ENCODE data around the gene SLC26A6. TPM values are rescaled to one million over a fixed set of nuclear protein-coding genes. Genes with fewer than 3 reads are reported as not detected.

Gene SLC26A6
- total and polyA plus RNA-seq, 7 experiments from 2014 or later, result 3.5 to 37.6 (median 21.0) TPM

DNA sequence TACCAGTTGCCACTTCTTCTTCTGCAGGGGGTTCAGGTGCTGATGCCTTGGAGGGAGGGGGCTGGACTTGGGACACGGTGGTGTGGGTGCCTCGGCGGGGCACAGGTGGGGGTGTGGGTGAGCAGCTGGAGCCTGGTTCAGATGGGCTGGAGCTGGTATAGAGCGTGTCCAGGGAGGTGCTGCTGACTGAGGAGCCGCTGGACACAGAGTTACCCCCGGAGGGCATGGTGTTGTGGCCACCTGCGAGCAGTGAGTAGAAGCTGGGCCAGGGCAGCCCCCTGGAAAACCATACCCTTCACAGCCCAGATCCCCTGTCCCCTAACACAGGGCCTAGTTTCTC is 46.2 kb upstream of the SLC26A6 start:
- Histone ChIP-seq H3K36me3 (ENCODE audit: control insufficient read depth in 2 of 3, insufficient read depth in 3 of 3, low read length in 3 of 3) (peaks cover 7 to 53% (median 10%) of the 10 kb centered on the region in 3 experiments), H3K4me1 (ENCODE audit: control insufficient read depth in 2 of 2, insufficient read depth in 2 of 2, low read length in 2 of 2) (peaks cover 8 to 18% of the 10 kb centered on the region in 2 donors), H3K27ac (ENCODE audit: low read depth, low read length) (no peak overlapping the region), H3K4me3 (ENCODE audit: low read length) (no peak overlapping the region), H3K9me3 (ENCODE audit: control insufficient read depth in 2 of 3, low read length in 3 of 3) (no peaks in the 10 kb centered on the region), H3K27me3 (ENCODE audit: control insufficient read depth in 2 of 2, insufficient read depth in 2 of 2, low read length in 2 of 2) (no peaks in the 10 kb centered on the region)
- ChIA-PET POLR2A (no interaction called here), CTCF (no interaction called here)
- Mint-ChIP-seq H3K4me3 (no peak overlapping the region), H3K9me3 (no peaks in the 10 kb centered on the region), H3K4me1 (peaks cover 33 to 49% (median 43%) of the 10 kb centered on the region in 7 donors), H3K27me3 (no peaks in the 10 kb centered on the region), H3K36me3 (peaks cover 8 to 21% (median 14%) of the 10 kb centered on the region in 5 donors), H3K27ac (peak overlapping the region in 1 of 9 donors; percentile 36)
- DNase-seq (no peak), ATAC-seq (no peak)
- intact Hi-C loops (cut with micrococcal nuclease), result loop anchor here (10.0 kb wide), 3 partner anchors 213 to 793 kb away; partner anchors contain the start of genes DAG1 (in 1 of the 2), QRICH1 (in 1 of the 2) and SLC25A20 (in 1 of the 2)

GRCh38 chr3:48680811-48681540 is 45.7 kb upstream of the SLC26A6 start:
- Mint-ChIP-seq H3K27ac (peak overlapping the region in 5 of 9 donors; percentile 22 to 67 (median 31)), H3K4me3 (no peak overlapping the region), H3K36me3 (peaks cover 8 to 21% (median 16%) of the 10 kb centered on the region in 5 donors), H3K27me3 (no peaks in the 10 kb centered on the region), H3K9me3 (no peaks in the 10 kb centered on the region), H3K4me1 (peaks cover 30 to 45% (median 39%) of the 10 kb centered on the region in 7 donors)
- ATAC-seq, result no peak
- Histone ChIP-seq H3K27ac (ENCODE audit: low read depth, low read length) (no peak overlapping the region), H3K27me3 (ENCODE audit: control insufficient read depth in 2 of 2, insufficient read depth in 2 of 2, low read length in 2 of 2) (no peaks in the 10 kb centered on the region), H3K4me3 (ENCODE audit: low read length) (no peak overlapping the region), H3K4me1 (ENCODE audit: control insufficient read depth in 2 of 2, insufficient read depth in 2 of 2, low read length in 2 of 2) (peaks cover 8 to 18% of the 10 kb centered on the region in 2 donors), H3K36me3 (ENCODE audit: control insufficient read depth in 2 of 3, insufficient read depth in 3 of 3, low read length in 3 of 3) (peaks cover 7 to 53% (median 10%) of the 10 kb centered on the region in 3 experiments), H3K9me3 (ENCODE audit: control insufficient read depth in 2 of 3, low read length in 3 of 3) (no peaks in the 10 kb centered on the region)
- ChIA-PET CTCF (no interaction called here), POLR2A (no interaction called here)
- no peak for DNase-seq
- intact Hi-C loops (cut with micrococcal nuclease), result loop anchor here (10.0 kb wide), 3 partner anchors 214 to 794 kb away; partner anchors contain the start of genes DAG1 (in 1 of the 2), QRICH1 (in 1 of the 2) and SLC25A20 (in 1 of the 2)

- DNase-seq (no peak), ATAC-seq (peak; percentile 46)
- intact Hi-C loops (cut with micrococcal nuclease), result loop anchor here (10.0 kb wide), 3 partner anchors 215 to 795 kb away; partner anchors contain the start of genes DAG1 (in 1 of the 2), QRICH1 (in 1 of the 2) and SLC25A20 (in 1 of the 2)
- Histone ChIP-seq H3K27ac (ENCODE audit: low read depth, low read length) (no peak overlapping the region), H3K4me1 (ENCODE audit: control insufficient read depth in 2 of 2, insufficient read depth in 2 of 2, low read length in 2 of 2) (peaks cover 3 to 15% of the 10 kb centered on the region in 2 donors), H3K27me3 (ENCODE audit: control insufficient read depth in 2 of 2, insufficient read depth in 2 of 2, low read length in 2 of 2) (no peaks in the 10 kb centered on the region), H3K4me3 (ENCODE audit: low read length) (no peak overlapping the region), H3K9me3 (ENCODE audit: control insufficient read depth in 2 of 3, low read length in 3 of 3) (no peaks in the 10 kb centered on the region), H3K36me3 (ENCODE audit: control insufficient read depth in 2 of 3, insufficient read depth in 3 of 3, low read length in 3 of 3) (peaks cover 7 to 53% (median 10%) of the 10 kb centered on the region in 3 experiments)
- Mint-ChIP-seq H3K4me1 (peaks cover 23 to 42% (median 33%) of the 10 kb centered on the region in 7 donors), H3K4me3 (no peak overlapping the region), H3K9me3 (no peaks in the 10 kb centered on the region), H3K27me3 (no peaks in the 10 kb centered on the region), H3K36me3 (peaks cover 8 to 25% (median 17%) of the 10 kb centered on the region in 5 donors), H3K27ac (no peak overlapping the region)
- ChIA-PET POLR2A (no interaction called here), CTCF (no interaction called here)
These were observed 44.4 kb upstream of the SLC26A6 start for GRCh38 chr3:48679411-48680391.

DNA sequence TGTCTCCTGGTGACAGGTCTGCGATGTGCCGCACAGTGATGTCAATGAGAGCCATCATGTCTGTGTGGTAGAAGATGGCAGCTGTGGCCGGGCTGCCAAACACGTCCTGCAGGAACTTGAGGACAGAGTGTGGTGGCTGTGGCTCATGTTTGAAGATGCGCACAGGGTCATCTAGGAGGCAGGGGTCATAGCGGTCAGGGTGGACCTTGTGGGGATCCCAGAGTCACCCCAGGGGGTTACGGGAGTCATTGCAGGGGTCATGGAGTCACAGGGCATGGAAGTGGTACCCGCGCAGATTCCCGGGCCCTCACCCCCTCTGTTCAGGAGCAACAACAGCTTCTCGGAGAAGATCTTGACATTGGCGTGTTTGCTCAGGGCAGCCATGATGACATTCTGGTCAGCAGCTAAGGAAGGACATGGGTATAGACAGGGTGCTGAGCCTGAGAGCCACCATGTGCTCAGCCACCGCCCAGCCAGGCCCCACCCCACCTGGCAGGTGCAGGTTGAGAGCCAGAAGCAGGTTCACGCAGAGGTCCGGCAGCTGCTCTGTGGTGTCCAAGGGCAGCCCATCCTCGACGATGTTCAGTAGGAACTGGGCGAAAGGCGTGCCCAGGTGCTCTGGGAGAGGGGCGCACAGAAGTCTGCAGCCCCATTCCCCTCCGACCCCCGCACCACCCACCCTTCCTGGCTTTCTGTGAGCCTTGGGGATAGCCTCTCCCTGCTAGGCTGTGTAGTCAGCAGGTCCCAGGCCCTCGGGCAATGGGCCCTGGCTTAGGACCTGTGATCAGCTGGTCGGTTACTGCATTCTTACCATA is 43.5 kb upstream of the SLC26A6 start:
- ATAC-seq (no peak), DNase-seq (no peak)
- Histone ChIP-seq H3K36me3 (ENCODE audit: control insufficient read depth in 2 of 3, insufficient read depth in 3 of 3, low read length in 3 of 3) (peaks cover 7 to 59% (median 10%) of the 10 kb centered on the region in 3 experiments), H3K27ac (ENCODE audit: low read depth, low read length) (no peak overlapping the region), H3K4me1 (ENCODE audit: control insufficient read depth in 2 of 2, insufficient read depth in 2 of 2, low read length in 2 of 2) (peaks cover 0 to 6% of the 10 kb centered on the region in 2 donors), H3K27me3 (ENCODE audit: control insufficient read depth in 2 of 2, insufficient read depth in 2 of 2, low read length in 2 of 2) (no peaks in the 10 kb centered on the region), H3K9me3 (ENCODE audit: control insufficient read depth in 2 of 3, low read length in 3 of 3) (no peaks in the 10 kb centered on the region), H3K4me3 (ENCODE audit: low read length) (no peak overlapping the region)
- Mint-ChIP-seq H3K4me3 (no peak overlapping the region), H3K36me3 (peaks cover 8 to 25% (median 17%) of the 10 kb centered on the region in 5 donors), H3K27me3 (no peaks in the 10 kb centered on the region), H3K9me3 (no peaks in the 10 kb centered on the region), H3K4me1 (peaks cover 14 to 33% (median 25%) of the 10 kb centered on the region in 7 donors), H3K27ac (no peak overlapping the region)
- intact Hi-C loops (cut with micrococcal nuclease), result no loop called here
- CTCF ChIA-PET, result no interaction called here
- POLR2A ChIA-PET, result no interaction called here

GRCh38 chr3:48678056-48678455 is 42.8 kb upstream of the SLC26A6 start:
- DNase-seq (no peak), ATAC-seq (no peak)
- H3K27ac Mint-ChIP-seq, result peak overlapping the region in 1 of 9 donors; percentile 33
- H3K36me3 Mint-ChIP-seq, result peaks cover 8 to 25% (median 17%) of the 10 kb centered on the region in 5 donors
- H3K9me3 ChIP-seq (ENCODE audit: control insufficient read depth in 2 of 3, low read length in 3 of 3), result no peaks in the 10 kb centered on the region
- no peaks in the 10 kb centered on the region for H3K27me3 ChIP-seq (ENCODE audit: control insufficient read depth in 2 of 2, insufficient read depth in 2 of 2, low read length in 2 of 2)
- intact Hi-C loops (cut with micrococcal nuclease), result no loop called here
- H3K36me3 ChIP-seq (ENCODE audit: control insufficient read depth in 2 of 3, insufficient read depth in 3 of 3, low read length in 3 of 3), result peaks cover 7 to 59% (median 10%) of the 10 kb centered on the region in 3 experiments
- ChIA-PET POLR2A (no interaction called here), CTCF (no interaction called here)
- no peaks in the 10 kb centered on the region for H3K4me1 ChIP-seq (ENCODE audit: control insufficient read depth in 2 of 2, insufficient read depth in 2 of 2, low read length in 2 of 2)
- no peak overlapping the region for H3K4me3 ChIP-seq (ENCODE audit: low read length)
- H3K27me3 Mint-ChIP-seq, result no peaks in the 10 kb centered on the region
- H3K4me3 Mint-ChIP-seq, result no peak overlapping the region
- H3K9me3 Mint-ChIP-seq, result no peaks in the 10 kb centered on the region
- no peak overlapping the region for H3K27ac ChIP-seq (ENCODE audit: low read depth, low read length)
- peaks cover 7 to 28% (median 21%) of the 10 kb centered on the region in 7 donors for H3K4me1 Mint-ChIP-seq

GRCh38 chr3:48674505-48674904 is 39.2 kb upstream of the SLC26A6 start:
- intact Hi-C loops (cut with micrococcal nuclease), result no loop called here
- Mint-ChIP-seq H3K36me3 (peaks cover 0 to 26% (median 10%) of the 10 kb centered on the region in 5 donors), H3K27me3 (no peaks in the 10 kb centered on the region), H3K4me1 (peaks cover 0 to 12% (median 4%) of the 10 kb centered on the region in 7 donors), H3K9me3 (no peaks in the 10 kb centered on the region), H3K4me3 (no peak overlapping the region), H3K27ac (no peak overlapping the region)
- no peaks in the 10 kb centered on the region for H3K27me3 ChIP-seq (ENCODE audit: control insufficient read depth in 2 of 2, insufficient read depth in 2 of 2, low read length in 2 of 2)
- ATAC-seq (no peak), DNase-seq (no peak)
- no peaks in the 10 kb centered on the region for H3K9me3 ChIP-seq (ENCODE audit: control insufficient read depth in 2 of 3, low read length in 3 of 3)
- ChIA-PET CTCF (interaction anchor here (0.6 kb wide), 2 partner anchors 29 to 238 kb away, joined by 3 read pairs; no protein-coding TSS in a partner anchor), POLR2A (interaction anchor here (0.6 kb wide), 1 partner anchor 12 kb away, joined by 3 read pairs; no protein-coding TSS in a partner anchor)
- no peak overlapping the region for H3K4me3 ChIP-seq (ENCODE audit: low read length)
- H3K4me1 ChIP-seq (ENCODE audit: control insufficient read depth in 2 of 2, insufficient read depth in 2 of 2, low read length in 2 of 2), result no peaks in the 10 kb centered on the region
- peaks cover 0 to 28% (median 0%) of the 10 kb centered on the region in 3 experiments for H3K36me3 ChIP-seq (ENCODE audit: control insufficient read depth in 2 of 3, insufficient read depth in 3 of 3, low read length in 3 of 3)
- no peak overlapping the region for H3K27ac ChIP-seq (ENCODE audit: low read depth, low read length)
